RKO (cell line): ENCODE measurements around the gene LRRN1.

Experiments
- DNase-seq: peaks from one replicate; pipeline ENCODE4 v3.0.0-alpha.2; 2016; ENCODE audit warnings: low spot score

The LRRN1 gene

DNA sequence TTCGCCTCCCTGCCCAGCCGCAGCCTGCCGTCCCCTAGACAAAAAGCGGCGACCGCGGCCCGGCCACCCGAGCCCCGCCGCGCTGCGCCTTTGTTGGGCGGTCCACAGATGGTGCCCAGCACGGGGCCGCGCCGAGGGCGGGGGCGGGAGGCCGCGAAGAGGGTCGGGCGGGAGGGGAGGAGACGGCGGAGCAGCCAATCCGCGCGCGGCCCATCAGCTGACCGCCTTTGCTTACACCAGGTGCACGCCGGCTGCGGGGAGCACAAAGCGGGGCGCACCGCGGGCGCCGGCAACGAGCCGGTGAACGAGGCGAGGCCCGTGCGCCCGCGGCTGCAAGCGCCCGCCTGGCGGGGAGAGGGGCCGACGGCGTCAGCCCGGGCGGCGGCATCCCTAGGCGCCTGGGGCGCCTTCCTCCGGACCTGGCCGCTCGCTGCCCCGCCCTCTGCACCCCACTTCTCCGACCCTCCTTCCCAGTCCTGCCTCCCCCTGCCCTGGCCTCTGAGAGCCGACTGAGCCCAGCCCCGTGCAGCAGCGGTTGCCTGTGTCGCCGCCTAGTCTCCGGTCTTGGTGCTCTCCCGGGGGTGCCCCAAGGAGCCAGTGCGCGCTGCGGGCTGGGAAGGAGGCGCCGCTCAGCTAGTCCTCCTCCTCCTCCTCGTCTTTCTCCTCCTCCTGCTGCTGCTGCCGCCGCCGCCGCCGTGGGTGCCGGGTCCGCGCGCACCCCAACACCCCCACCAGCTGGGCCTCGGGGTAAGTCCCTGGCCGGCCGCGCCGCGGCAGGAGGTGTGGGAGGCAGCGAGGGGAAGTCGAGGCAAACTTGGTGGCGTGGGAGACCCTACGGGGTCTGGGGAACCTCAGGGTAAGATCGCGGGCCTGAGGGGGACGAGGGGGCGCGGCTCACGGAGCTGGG lies at the start of gene LRRN1:
Gene LRRN1 (plus strand): TSS at position 259 of the 907 bp plus-strand sequence. CDS start 45,211 bp downstream, outside the sequence.
- no peak for DNase-seq

DNA sequence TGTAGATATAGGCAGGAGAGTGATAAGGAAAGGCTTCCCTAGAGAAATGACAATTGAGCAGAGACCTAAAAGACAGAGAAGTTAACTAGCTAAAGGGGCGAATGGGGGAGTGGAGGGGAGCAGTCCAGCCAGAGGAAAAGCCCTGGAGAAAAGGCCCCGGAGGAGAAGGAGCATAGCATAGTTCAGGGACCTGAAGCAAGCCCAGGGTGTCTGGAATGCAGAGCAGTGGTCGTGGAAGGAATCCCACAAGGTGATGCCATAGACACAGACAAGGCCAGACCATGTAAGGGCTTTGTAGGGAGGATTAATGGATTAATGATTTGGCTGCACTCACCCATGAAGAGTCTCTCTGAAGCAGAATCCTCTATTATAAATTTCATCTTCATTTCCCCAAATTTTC lies 45.8 kb upstream of the LRRN1 start:
- DNase-seq: no peak

DNA sequence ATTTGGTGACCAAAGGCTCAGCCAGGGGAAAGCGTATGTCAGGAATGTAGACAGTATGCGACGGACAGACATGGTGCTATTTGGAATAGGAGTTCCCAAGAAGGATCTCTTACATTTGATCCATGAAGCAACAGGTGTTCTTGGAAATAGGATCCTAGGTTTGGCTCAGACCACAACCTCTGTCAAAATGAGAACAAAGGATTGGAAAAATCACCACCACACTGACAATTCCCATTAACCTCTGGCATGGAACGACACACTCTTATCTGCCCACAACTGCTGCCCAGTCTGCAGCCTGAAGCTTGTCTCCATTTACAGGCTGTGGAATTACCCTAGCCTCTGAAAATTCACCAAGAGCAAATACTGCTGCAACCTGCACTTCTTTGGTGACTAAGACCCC lies 33.6 kb upstream of the LRRN1 start:
- no peak for DNase-seq

DNA sequence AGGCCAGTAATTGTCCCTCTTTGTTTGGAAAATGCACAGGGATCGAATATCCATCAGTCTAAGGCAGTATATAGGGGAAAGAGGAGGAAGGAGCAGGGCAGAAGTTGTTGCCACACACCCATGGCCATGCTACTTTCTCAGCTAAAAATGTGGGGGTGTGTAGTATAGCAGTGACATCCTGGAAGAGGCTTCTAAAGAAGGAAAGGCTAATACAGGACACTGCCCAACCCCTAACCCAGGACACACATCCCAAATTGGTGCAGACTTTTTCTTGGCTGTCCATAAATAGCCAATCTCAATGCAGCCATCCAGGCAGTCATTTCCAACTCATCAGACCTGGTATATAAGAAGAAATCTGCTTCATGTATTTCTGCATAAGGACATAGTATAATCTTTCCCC lies 33.1 kb upstream of the LRRN1 start:
- DNase-seq: no peak

DNA sequence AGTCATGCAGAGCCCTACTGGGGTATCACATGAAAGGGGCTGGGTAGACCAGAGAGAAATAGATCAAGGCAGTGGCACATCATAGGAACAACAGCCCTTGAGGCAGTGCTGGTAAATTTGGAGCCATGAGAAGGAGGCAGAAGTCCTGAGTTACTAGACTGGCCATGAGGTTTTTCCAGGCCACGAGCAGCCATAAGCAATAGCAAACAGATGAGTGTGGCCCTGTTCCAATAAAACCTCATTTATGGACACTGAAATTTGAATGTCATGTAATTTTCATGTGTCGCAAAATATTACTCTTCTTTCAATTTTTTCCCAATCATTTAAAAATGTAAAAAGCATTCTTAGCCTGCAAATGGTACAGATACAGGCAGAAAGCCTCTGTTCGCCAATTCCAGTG lies 28.1 kb upstream of the LRRN1 start:
- no peak for DNase-seq

DNA sequence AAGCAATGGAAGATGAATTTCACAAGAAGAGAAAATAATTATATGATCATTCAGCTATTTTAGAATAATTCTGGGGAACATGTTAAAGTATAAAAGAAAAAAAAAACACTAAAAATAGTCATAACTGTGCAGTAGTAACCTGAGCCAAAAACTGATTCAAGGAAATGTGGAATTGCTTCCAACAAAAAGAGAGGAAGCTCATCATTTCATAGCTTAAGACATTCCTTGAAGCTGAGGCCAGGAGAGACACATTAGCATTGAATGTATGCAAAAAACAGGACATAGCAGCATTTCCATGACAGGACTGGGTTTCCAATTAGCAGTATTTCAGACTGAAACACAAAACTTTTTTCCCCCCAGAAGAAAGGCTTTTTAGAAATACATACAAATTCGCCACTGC lies 27.7 kb upstream of the LRRN1 start:
- no peak for DNase-seq

DNA sequence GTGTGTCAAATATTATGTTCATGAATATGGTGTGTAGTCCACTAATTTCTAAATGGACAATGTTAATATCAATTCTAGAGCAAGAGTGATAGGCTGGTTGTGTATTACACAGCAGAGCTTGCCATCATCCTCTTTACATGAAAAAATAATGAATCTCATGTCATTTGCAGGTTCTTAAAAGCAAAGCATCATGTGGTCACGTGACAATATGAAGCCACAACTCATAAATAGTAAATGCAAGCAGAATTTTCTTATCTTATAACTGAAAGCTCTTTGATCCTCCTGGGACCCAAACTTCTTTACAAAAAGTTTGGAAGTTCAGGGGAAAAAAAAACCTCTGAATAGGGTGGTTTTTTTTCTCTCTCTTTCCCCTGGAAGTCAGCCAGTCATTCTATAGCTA lies 26.9 kb upstream of the LRRN1 start:
- no peak for DNase-seq

GRCh38 chr3:3772920-3773319 lies 26.3 kb upstream of the LRRN1 start:
- DNase-seq: no peak

GRCh38 chr3:3776607-3777006 lies 22.6 kb upstream of the LRRN1 start:
- no peak for DNase-seq

- no peak for DNase-seq
Measured at GRCh38 chr3:3778216-3778615, 21.0 kb upstream of the LRRN1 start.

GRCh38 chr3:3778641-3779270 lies 20.5 kb upstream of the LRRN1 start:
- DNase-seq: no peak

DNA sequence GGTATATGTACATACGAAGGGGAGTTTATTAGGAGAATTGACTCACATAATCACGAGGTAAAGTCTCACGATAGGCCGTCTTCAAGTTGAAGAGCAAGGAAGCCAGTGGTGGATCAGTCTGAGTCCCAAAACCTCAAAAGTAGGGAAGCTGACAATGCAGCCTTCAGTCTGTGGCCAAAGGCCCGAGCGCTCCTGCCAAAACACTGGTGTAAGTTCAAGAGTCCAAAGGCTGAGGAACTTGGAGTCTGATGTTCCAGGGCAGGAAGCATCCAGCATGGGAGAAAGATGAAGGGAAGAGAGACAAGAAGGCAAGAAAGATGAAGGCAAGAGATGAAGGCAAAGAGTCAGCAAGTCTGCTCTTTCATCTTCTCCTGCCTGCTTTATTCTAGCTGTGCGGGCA lies 16.8 kb upstream of the LRRN1 start:
- no peak for DNase-seq

- no peak for DNase-seq
Measured at GRCh38 chr3:3783210-3783609, 16.0 kb upstream of the LRRN1 start.

DNA sequence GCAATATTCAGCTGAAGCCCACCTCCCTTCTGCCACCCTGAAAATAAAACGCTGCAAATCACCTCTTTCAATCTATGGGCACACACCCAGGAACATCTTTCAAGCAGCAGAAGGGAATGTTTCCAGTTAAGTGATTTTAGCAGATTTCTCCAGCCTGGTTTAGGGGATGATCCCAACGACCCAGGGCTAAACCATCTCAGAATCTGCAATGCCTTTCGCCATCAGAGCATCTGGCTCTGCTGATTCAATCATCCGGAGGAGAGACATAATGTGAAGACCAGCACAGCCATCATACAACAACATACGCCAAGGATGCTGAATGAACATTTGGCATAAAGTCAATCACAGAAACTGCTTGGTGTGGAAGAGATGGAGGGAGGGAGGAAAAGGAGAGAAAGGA lies 15.5 kb upstream of the LRRN1 start:
- DNase-seq: no peak

GRCh38 chr3:3792391-3792790 lies 6.8 kb upstream of the LRRN1 start:
- DNase-seq: no peak

GRCh38 chr3:3798631-3799113 lies 559 bp upstream of the LRRN1 start:
- no peak for DNase-seq

DNA sequence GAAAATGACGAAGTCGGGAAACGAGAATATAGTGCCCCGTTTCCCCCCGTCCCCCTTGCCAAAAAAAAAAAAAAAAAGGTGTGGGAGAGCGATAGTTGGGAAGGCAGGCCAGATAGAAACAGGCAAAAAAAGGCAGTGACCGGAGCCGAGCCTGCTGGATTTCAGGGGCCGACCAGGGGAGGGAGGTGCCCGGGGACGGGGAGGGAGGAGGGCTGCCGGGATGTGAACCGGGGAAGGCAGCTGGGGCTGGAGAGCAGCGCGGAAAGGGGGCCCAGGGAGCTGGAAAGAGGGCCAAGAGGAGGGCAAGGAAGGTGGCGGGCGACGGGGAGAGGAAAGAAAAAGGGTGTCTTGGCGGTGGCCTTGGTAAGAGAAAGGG lies 837 bp downstream of the LRRN1 start:
- DNase-seq: no peak

DNA sequence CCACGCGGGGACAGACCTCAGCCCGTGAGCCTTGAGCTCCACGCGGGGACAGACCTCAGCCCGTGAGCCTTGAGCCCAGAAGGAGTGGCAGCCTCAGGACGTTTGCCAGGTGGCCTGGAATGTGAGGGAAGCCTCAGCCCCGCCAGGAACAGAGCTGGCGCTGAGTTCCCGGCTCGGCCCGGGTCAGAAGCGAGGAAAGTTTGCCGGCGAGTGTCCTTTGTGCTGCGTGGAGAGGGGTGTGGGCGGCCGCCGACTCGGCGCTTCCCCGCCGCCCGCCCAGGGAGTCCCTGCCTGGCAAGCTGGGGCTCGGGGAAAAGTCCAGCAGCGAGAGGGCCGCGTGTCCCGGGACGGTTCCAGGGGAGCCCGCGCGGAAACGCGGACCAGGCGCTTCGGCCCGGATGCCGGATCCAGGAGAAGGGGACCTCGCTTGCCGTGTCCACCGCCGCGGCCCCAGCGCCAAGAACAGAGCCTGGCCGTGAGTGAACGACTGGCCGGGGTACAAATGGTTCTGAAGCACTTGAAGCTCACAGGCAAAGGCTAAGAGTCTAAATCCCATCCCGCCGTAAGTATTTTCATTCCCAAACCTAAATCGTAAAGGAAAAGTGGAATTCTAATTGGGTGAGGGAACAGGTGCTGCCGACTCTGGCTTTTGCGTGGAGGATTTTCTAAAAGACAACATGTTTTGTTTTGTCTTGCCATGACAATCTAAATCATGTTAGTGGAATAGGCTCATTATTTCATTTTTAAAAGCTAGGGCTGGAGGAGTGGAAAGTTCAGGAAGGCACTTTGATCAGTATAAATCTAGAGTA lies 1.7 kb downstream of the LRRN1 start:
- DNase-seq: no peak

GRCh38 chr3:3801494-3801841 lies 2.2 kb downstream of the LRRN1 start:
- DNase-seq: no peak

GRCh38 chr3:3802046-3802445 lies 2.8 kb downstream of the LRRN1 start:
- DNase-seq: no peak

DNA sequence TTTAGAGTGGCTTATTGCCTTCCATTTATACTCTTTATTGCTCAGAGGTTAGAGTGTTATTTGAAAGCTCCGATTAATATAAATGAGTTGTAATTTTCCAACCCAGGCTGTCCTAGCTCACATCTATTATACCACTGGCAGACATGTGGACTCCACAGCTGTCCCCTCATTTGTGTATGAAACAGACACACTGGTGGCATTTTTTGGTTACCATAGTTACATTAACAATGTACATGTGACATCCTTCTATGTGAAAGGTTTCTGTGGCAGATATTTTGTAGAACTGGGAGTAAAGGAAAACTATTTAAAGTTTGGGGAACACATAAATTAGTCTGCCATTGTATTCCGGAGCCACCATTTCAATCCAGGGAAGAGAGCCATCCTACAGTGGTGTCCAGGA lies 5.3 kb downstream of the LRRN1 start:
- DNase-seq: no peak

- no peak for DNase-seq
Measured at GRCh38 chr3:3806092-3806491, 6.9 kb downstream of the LRRN1 start.

DNA sequence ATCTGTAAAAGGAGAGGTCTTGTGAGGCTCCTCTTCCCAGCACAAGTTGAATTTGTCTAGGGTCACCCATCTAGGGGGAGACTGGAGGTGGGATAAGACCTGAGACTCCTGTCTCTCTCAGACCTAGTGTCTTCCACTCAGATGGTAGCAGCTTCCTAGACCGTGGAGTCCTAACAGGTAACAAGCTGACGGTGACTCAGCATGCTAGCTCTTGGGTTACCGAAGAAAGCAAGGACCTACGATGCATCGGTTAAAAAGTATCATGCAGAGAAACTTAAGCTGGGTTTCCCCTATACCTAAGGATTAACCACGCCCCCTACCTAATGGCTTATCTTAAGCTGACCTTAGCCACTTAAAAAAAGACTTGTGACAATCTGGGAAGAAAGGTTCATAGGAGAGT lies 7.6 kb downstream of the LRRN1 start:
- no peak for DNase-seq
